Left lung (tissue), 10 donors: ENCODE results near the gene HADH. TPM values are rescaled to one million over a fixed set of nuclear protein-coding genes. Genes with fewer than 3 reads are reported as not detected.
"Not testable (repeated sequence)": the region's sequence is repeated elsewhere in the genome, so short reads cannot be mapped to it uniquely, and the experiment has no call there.

ENCODE experiments used
- ATAC-seq: fragments of 200-7000 bp; cut with Tn5 transposase; one replicate; pipeline ENCODE4 v1.9.1; 2020; ENCODE audit warnings: moderate library complexity
- DNase-seq, 4 donors: peaks; one replicate each; pipeline ENCODE4 v3.0.0-alpha.2; 2013 to 2020
- H3K27ac ChIP-seq, 2 donors: fragments of 200-600 bp; sonication (generic) in 1 of 2; one replicate each; pipeline versions ENCODE4 v1.5.0 to v1.8.0; 2020 to 2021
- H3K27me3 ChIP-seq, 2 donors: fragments of 200-600 bp; sonication (generic) in 1 of 2; one replicate each; pipeline versions ENCODE4 v1.5.0 to v1.8.0; 2020 to 2021
- H3K36me3 ChIP-seq, 2 donors: fragments of 200-600 bp; sonication (generic) in 1 of 2; one replicate each; pipeline versions ENCODE4 v1.5.0 to v1.8.0; 2020 to 2021
- H3K4me1 ChIP-seq, 2 donors: fragments of 200-600 bp; one replicate each; pipeline ENCODE4 v1.8.0; 2021
- H3K4me3 ChIP-seq, 2 donors: fragments of 200-600 bp; sonication (generic) in 1 of 2; one replicate each; pipeline versions ENCODE4 v1.5.0 to v1.8.0; 2020 to 2021; ENCODE audit warnings: mild to moderate bottlenecking in 1 of 2
- H3K9me3 ChIP-seq, 2 donors: fragments of 200-600 bp; sonication (generic) in 1 of 2; one replicate each; pipeline versions ENCODE4 v1.5.0 to v1.8.0; 2020 to 2021
- CTCF ChIP-seq, 2 donors: fragments of 200-600 bp; sonication (generic) in 1 of 2; IDR thresholded peaks; one replicate each; pipeline versions ENCODE4 v1.5.0 to v1.8.0; 2021; ENCODE audit warnings: antibody characterized with exemption in 2 of 2
- intact Hi-C, 2 donors: fragments of 100-400 bp; cut with DNase I; formaldehyde crosslinking; loops; one replicate each; pipeline versions ENCODE4 v1.11.2 to v1.14.2; 2022
- polyA plus RNA-seq, 6 donors: library from polyadenylated mRNA; unstranded; fragments of 120-200 nt; gene quantifications; one replicate each; pipeline ENCODE4 v1.2.1, GENCODE V29; 2013; ENCODE audit not compliant: insufficient read length in 6 of 6
- total RNA-seq, 2 donors: library from RNA; stranded (reverse); fragmentation: NEBNext Ultra II Directional; extraction: Animal tissue kit (Norgen Biotek cat#: 25700); gene quantifications; one replicate each; pipeline ENCODE4 v1.2.1, GENCODE V29; 2021
- donor health status: DM: no; HTN: yes; CAD: no.
- donor health status: DM: no; HTN: no; CAD: no.

The HADH gene
- total and polyA plus RNA-seq, 8 donors, result 40.3 to 83.4 (median 72.0) TPM

GRCh38 chr4:107956011-107956410 is 33.7 kb upstream of the HADH start:
- H3K4me1 ChIP-seq, result no peaks in the 10 kb centered on the region
- DNase-seq (no peak), ATAC-seq (no peak)
- TF ChIP-seq CTCF (IDR thresholded peaks at IDR 0.05), result no peak
- no peaks in the 10 kb centered on the region for H3K27me3 ChIP-seq
- peaks cover 0 to 21% of the 10 kb centered on the region in 2 donors for H3K9me3 ChIP-seq
- no peak overlapping the region for H3K27ac ChIP-seq
- intact Hi-C loops, result no loop called here
- H3K4me3 ChIP-seq, result no peak overlapping the region
- H3K36me3 ChIP-seq, result no peaks in the 10 kb centered on the region

- Histone ChIP-seq H3K4me1 (no peaks in the 10 kb centered on the region), H3K27me3 (no peaks in the 10 kb centered on the region), H3K4me3 (no peak overlapping the region), H3K36me3 (no peaks in the 10 kb centered on the region), H3K9me3 (no peaks in the 10 kb centered on the region), H3K27ac (no peak overlapping the region)
- intact Hi-C loops, result no loop called here
- ATAC-seq (no peak), DNase-seq (no peak)
- TF ChIP-seq CTCF (IDR thresholded peaks at IDR 0.05), result no peak
Measured at GRCh38 chr4:107966903-107967302, 22.8 kb upstream of the HADH start.

- H3K27ac ChIP-seq, ATAC-seq, H3K9me3 ChIP-seq, H3K4me3 ChIP-seq, DNase-seq, intact Hi-C loops, H3K27me3 ChIP-seq, H3K36me3 ChIP-seq, H3K4me1 ChIP-seq: not testable (repeated sequence)
Measured at GRCh38 chr4:107967519-107967918, 22.2 kb upstream of the HADH start.

- ATAC-seq, H3K36me3 ChIP-seq, H3K27ac ChIP-seq, H3K4me1 ChIP-seq, DNase-seq, H3K4me3 ChIP-seq, H3K27me3 ChIP-seq, H3K9me3 ChIP-seq, intact Hi-C loops: not testable (repeated sequence)
Measured at GRCh38 chr4:107967921-107968320, 21.8 kb upstream of the HADH start.

- Histone ChIP-seq H3K27me3 (no peaks in the 10 kb centered on the region), H3K27ac (no peak overlapping the region), H3K4me1 (no peaks in the 10 kb centered on the region), H3K9me3 (peaks cover 0 to 2% of the 10 kb centered on the region in 2 donors), H3K36me3 (no peaks in the 10 kb centered on the region), H3K4me3 (no peak overlapping the region)
- TF ChIP-seq CTCF (IDR thresholded peaks at IDR 0.05), result no peak
- intact Hi-C loops, result no loop called here
- no peak for ATAC-seq
- no peak for DNase-seq
Measured at GRCh38 chr4:107970063-107970798, 19.5 kb upstream of the HADH start.

GRCh38 chr4:107972605-107973004 is 17.1 kb upstream of the HADH start:
- Histone ChIP-seq H3K4me3 (no peak overlapping the region), H3K27ac (no peak overlapping the region), H3K4me1 (no peaks in the 10 kb centered on the region), H3K27me3 (no peaks in the 10 kb centered on the region), H3K9me3 (peaks cover 0 to 2% of the 10 kb centered on the region in 2 donors), H3K36me3 (no peaks in the 10 kb centered on the region)
- TF ChIP-seq CTCF (IDR thresholded peaks at IDR 0.05), result no peak
- ATAC-seq (no peak), DNase-seq (no peak)
- intact Hi-C loops, result no loop called here
